ENCODE data around the gene SOX8. TPM values are rescaled to one million over a fixed set of nuclear protein-coding genes. Genes with fewer than 3 reads are reported as not detected.

Gene SOX8
- total RNA-seq, 1 experiment from 2014 or later = not detected

GRCh38 chr16:972316-973002 is 9.1 kb upstream of the SOX8 start:
- no peak for DNase-seq (ENCODE audit: low read depth)

- no peak for DNase-seq (ENCODE audit: low read depth)
Measured at GRCh38 chr16:973366-973765, 8.2 kb upstream of the SOX8 start.

DNA sequence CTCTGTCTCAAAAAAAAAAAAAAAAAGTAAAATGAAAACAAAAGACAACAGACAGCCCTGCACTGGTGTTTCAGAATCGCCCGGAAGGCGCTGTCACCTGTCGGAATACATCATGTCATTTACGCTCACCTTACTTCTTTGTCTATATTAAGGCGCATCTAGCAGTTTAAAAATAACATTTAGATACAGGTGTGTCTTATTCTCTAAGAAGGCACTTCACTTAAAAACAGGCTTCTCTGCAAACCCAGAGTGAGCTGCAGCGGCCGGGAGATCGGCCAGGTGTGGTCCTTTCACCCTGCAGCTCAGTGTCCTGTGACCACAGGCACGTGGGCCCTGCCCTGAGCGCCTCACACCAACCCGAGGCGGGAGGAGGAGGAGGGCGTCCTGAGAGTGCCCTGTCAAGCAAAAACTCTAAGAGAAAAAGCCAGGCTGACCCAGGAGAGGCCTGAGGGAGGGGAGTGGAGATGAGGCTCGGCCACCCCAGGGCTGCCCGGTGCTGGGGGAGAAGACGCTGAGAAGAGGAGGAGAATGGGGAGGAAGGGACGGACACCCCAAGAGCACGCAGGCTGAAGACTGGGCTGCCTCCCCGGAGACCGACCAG is 7.5 kb upstream of the SOX8 start:
- no peak for DNase-seq (ENCODE audit: low read depth)

- DNase-seq (ENCODE audit: low read depth) = no peak
Measured at GRCh38 chr16:974611-975261, 6.8 kb upstream of the SOX8 start.

DNA sequence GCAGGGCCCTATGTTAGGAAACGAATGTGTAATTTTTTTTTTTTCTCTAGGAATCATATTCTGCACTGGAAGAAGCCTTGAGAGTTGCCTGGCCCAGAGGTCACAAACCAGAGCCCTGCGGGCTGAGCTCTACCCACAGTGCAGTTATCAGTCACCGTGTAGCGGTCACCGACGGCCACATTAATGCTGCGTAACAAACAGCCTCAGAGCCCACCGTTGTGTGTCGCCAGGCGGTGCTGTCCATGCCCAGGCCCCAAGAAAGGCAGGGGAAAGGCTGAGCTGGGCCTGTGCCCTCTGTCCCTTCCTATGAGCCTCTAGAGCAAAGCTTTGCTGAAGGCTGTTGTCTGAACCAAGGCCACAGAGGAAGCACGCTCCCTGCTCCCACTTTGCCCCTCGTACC is 6.3 kb upstream of the SOX8 start:
- DNase-seq (ENCODE audit: low read depth) = no peak

DNA sequence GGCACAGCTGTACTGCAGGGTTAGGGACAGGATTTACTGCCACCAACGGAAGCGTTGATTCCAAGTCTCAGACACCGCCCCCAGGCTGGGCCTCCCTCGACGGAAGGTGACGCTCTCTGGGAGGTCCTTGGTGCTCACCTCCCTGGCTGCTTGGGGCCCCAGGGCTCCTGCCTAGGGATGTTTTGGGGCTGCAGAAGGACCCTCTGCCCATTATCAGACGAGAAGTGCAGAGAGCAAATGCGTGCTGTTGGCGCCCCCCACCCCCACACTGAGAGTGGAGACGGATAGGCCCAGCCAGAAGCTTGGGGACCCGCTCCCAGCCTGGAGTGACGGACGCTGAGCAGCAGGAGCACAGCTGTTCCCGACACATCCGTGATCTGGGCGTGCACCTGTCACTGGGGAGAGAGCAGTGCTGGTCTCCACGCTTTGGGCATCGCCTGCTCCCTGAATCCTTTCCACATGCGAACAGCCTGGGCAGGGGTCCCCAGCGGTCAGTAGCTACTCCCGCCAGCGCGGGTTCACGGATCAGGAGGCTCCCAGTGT is 5.1 kb upstream of the SOX8 start:
- no peak for DNase-seq (ENCODE audit: low read depth)

GRCh38 chr16:977081-977701 is 4.4 kb upstream of the SOX8 start:
- DNase-seq (ENCODE audit: low read depth) = no peak

GRCh38 chr16:977896-978295 is 3.7 kb upstream of the SOX8 start:
- DNase-seq (ENCODE audit: low read depth) = no peak

GRCh38 chr16:978403-978802 is 3.2 kb upstream of the SOX8 start:
- DNase-seq (ENCODE audit: low read depth) = no peak

GRCh38 chr16:979147-979546 is 2.4 kb upstream of the SOX8 start:
- no peak for DNase-seq (ENCODE audit: low read depth)

GRCh38 chr16:979859-980594 is 1.5 kb upstream of the SOX8 start:
- no peak for DNase-seq (ENCODE audit: low read depth)

GRCh38 chr16:980595-980854 is 1.0 kb upstream of the SOX8 start:
- DNase-seq (ENCODE audit: low read depth) = no peak

GRCh38 chr16:982145-983043 is 824 bp downstream of the SOX8 start:
- no peak for DNase-seq (ENCODE audit: low read depth)

GRCh38 chr16:983044-984030 is 1.8 kb downstream of the SOX8 start:
- no peak for DNase-seq (ENCODE audit: low read depth)

DNA sequence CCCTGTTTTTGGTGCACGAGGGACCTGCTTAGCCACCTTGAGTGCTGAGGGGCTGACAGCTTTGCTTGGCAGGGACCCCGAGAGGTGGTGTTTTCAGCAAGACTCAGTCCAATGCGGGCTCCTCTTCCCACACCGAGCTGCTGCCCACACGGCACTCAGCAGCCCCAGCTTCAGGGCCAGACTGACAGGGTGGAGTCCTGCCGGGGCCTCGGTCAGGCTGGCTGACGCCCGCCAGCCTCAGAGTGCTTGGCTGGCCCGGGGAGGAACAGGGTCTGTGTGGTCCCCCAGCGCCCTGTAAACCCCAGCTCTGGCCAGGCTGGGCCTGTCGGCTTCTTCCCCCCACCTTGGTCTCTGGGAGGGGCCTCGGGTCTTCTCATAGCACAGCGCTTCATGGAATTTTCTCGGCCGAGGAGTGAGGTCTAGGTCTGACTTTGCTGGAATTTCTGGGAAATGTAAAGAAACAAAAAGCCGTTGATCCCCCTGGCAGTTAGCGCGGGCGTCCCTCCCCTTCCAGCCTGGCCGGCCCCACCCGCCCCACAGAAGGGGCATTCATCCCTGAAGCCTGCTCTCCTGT is 2.6 kb downstream of the SOX8 start:
- no peak for DNase-seq (ENCODE audit: low read depth)

GRCh38 chr16:984736-985636 is 3.4 kb downstream of the SOX8 start:
- no peak for DNase-seq (ENCODE audit: low read depth)

DNA sequence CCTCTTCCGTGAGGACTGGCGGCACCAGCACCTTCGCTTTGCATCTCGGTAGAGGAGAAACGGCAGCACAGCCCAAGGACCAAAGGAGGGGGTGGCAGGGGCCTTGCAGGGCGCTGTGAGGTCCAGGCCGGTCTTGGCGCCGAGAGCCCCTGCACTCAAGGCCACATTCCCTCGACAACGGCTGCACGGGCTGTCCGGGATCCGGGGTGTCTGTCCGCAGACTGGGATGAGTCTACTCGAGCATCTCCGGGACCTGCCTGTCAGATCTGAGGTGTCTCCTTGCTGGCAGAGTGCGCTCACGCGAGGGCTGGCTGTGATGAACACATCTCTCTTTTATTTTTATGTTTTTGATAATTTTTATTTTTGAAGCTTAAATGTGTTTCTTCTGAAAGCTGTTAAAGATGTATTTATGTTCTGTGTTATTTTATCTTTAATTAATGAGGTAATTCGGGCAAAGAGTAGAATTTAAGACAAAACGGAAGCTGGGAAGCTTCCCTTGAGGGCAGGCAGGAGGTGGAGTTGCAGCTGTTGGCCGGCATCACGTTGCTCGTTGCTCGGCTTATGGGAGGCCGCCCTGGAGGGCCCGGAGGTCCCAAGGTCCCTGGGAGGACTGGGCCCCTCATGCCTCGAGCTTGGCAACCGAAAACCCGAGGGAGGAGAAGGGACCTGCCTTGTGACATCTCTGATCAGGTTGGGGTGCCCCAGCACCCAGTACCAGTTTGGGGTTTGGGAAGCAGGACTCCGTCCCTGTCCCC is 4.3 kb downstream of the SOX8 start:
- no peak for DNase-seq (ENCODE audit: low read depth)

GRCh38 chr16:986411-986810 is 4.8 kb downstream of the SOX8 start:
- no peak for DNase-seq (ENCODE audit: low read depth)
